IPS DF 19.7 (cell line): ENCODE measurements around the gene RIPPLY1.
"Not testable (repeated sequence)": the region's sequence is repeated elsewhere in the genome, so short reads cannot be mapped to it uniquely, and the experiment has no call there.

ENCODE experiments used
- DNase-seq: peaks from one replicate; pipeline ENCODE4 v3.0.0-alpha.2; 2013; ENCODE audit warnings: low read depth, low spot score

Gene RIPPLY1

DNA sequence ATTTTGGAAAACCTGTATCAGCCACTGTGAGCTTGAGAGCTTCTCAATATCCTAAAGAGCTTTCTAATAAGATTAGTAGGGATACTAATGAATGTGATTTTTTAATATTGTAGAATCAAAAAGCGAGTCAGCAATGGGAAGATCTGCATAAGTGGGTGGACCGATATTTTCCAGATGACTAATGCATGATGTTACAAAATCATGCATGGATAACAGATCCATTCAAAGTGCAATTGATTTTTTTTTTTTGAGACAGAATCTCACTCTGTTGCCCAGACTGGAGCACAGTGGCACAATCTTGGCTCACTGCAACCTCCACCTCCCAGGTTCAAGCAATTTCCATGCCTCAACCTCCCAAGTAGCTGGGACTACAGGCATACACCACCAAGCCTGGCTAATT is 9.7 kb upstream of the RIPPLY1 start:
- DNase-seq, result no peak

DNA sequence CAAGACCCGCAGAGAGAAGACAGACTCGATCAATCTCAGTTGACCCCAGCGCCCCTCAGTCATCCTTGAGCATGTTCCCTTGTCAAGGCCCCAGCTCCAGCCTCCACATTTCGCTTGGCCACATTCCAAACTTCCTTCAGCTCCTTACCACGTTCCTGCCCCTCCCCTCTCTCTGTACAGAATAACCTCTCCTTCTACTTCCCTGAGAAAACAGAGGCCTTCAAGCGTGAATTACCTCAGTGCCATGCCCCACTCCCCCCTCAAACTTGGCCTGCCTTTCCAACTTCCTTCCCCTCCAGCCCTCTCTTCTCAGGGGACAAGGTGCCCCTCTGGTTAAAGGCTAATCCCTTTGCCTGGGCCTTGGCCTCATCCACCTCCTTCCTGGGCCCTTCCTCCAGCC is 3.2 kb upstream of the RIPPLY1 start:
- no peak for DNase-seq

DNA sequence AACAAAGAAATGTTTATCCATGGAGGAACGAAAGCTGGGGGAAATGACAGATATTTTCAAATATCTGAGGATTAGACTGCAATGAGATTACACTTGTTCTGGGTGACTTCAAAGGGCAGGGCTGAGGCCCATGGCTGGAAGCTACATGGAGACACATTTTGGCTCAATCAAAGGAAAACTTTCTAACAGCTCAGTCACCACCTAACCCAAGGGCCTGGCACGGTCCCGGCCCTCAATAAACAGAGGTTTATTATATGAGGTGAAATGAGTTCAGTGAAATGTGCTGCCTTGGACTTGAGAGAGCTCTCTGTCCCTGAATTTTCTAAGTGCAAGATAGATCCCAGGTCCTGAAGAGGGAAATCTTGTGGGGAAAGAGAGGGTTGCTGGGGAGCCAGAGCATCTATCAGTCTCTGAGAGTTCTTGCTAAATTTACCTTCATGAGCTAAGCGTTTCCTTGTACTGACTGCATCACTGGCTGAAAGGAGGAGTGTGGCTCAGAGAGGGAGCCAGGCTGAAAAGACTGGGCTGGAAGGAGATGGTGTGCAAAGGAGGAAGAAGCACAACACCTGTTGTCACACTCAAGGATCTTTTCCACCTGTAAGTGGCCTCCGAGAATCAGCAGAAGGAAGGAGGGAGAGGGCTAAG is 2.0 kb upstream of the RIPPLY1 start:
- no peak for DNase-seq

DNA sequence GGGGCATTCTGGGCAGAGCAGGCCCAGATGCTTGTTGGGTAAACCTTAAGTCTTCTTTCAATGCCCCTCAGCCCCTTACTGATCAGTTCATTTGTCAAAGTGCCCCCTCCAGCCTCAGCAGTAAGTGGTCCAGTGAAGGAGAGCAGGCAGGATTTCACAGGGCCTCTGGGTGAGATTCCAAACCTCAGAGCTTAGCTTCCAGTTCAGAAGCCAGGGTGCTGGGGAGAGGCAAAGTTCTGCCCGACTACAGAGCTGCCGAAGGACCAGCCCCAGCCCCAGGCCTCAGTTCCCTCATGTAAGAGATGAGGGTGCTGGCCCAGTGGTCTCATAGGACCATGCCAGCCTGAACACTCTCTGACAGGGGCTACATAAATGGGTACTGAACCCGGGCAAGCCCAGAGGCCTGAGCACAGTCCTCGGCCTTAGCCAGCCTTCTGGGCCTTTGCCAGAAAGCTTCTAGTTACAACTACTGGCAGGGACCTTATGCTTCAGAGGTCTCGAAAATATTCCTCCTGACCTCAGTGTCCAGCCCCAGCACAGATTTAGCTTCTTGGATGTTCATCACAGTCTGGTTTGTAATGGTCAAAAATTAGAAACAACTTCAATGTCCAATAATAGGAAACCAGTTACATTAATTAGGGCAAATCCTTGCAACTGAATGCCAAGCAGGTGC is 851 bp upstream of the RIPPLY1 start:
- no peak for DNase-seq

DNA sequence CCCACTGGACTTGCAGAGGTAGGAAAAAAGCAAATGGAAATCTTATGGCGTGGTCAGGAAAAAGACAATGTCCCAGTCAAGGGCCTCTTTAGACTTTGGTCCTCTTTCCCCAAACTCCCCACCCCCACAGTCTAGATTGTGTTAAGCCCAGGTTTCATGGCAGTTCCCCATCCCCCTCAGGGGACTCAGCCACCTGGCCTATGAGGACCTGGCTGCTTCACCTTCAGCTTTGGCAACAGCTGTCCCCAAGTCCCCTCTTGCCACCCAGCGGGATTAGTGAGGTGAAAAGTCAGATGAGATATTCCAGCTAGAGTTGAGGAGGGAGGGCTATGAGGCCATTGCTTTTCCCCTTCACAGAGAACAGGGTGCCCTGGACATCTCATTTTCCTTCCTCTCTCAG is 457 bp downstream of the RIPPLY1 start:
- no peak for DNase-seq

DNA sequence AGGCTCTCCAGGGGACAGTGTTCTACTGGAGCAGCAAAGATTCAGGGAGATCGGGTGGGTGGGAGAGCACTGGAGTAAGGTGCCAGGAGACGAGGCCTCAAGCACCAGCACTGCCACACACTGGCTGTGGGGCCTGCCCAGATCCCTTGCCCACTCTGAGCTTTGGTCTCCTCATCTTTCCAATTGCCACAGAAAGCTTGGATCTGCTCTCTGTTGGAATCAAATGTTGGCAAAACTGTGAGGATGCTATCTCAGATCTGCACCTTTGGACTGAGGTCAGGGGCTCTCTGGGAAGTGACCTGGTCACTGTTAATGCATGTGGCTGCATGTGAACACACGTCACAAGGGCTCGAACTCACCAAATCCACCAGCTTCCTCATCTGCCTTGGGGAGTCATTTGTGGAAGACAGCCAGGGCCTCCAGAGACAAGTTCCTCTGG is 1.3 kb downstream of the RIPPLY1 start:
- no peak for DNase-seq

DNA sequence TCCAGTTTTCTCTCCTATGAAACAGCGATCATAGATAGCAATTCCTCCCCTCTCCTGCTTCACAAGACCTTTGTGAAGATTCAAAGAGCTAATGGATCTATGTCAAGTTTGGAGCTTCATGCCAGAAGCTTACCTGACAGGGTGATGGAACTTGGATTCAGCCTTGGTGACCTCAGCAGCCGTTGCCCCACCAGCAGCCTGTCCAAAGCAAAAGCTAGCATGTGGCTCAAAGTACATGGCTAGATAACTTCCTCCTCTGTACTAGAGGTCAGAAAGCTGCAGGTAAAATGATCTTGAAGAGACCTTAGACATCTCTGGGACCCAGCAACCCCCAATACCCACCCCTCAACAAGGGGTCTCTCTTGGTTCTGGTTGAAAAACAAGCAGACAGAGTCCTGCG is 1.8 kb downstream of the RIPPLY1 start:
- no peak for DNase-seq

DNA sequence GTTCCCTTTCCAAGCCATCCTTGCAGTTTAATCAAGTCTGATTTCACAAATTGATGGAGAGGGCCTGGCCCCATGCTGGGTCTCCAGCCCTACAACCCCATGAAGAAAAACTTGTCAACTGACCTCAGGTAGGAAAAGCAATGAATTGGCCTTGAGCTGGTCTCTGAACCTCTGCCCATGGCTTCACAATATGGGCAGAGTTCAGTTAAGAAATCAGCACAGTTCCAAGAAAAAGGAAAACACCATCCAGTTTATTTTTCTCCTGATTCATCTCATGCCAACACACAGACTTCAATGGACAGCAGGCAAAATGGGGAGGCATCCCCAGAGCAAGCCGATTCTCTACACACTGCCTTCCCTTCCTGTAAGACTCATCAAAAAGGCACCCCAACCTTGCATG is 3.3 kb downstream of the RIPPLY1 start:
- DNase-seq, result no peak

DNA sequence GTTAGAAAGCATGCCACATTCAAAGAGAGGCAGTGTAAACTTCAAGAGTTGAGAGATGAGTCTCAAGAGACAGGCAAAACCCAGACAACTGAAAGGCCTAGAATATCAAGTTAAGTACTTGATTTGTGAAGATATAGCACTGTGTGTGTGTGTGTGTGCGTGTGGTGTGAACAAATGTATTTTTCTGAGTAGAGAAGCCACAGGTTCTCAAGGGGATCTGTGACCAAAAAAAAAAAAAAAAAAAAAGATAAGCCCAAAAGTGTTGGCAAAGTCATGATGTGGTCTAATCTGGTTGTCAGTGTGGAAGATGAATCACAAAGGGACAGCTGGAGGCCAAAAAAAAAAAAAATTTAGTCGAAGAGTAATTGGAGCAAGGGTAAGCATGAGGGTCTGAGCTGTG is 3.9 kb downstream of the RIPPLY1 start:
- no peak for DNase-seq

DNA sequence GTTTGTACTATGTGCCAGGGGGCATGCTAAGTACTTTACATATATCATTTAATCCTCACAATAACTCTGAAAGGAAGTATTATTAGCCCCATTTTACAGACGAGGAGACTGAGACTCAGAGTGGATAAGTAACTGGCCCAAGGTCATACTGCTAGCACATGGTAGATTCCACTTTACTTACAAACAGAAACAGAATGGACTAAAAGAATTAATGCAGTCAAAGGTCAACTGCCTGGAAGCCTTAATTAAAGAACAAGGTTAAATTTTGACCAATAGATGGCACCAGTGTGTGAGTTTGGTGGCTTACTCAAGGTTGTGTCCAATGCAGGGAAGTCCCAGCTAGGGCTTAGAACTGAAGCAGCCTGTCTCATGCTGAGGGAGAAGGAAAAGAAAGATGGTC is 4.7 kb downstream of the RIPPLY1 start:
- DNase-seq, result peak; percentile 7

DNA sequence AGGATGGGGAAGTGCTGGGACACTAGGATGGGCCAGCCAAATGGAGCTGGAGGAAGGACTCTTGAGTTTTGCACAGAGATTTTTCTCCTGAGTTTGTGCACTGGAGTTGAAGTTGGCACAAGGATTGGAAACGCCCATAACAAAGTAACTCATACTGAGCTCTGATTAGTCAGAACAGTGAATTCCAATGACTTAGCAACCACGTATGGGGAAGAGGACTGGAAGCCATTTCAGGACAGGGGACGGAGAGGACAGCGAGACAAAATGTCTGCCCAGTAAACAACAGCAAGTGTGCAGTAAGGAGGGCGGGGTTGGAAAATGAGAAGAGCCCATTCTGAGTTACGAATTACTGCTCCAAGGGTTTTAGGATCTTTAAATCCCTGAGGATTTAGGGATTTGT is 5.9 kb downstream of the RIPPLY1 start:
- no peak for DNase-seq

DNA sequence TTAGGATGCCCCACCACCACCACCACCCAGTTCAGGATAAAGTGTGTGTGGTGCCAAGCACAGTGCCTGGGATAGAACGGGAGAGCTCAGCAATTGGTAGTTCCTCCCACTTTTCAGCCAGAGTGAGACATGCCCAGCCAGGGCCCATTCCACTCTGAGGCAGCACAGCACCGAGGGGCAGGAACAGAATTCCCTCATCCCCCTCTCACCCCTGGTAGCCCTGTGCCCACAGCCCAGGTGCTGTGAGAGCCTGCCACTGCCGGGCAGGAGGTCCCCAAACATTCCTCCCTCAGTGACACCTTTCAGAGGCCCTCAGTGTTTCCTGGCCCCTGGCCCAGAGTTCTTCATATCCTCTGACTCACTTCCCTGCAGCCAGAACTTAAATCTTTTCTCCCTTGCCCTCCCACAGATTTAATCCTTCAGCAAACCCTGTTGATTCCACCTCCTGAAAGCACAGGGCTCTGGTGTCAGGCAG is 8.1 kb downstream of the RIPPLY1 start:
- DNase-seq, result no peak

DNA sequence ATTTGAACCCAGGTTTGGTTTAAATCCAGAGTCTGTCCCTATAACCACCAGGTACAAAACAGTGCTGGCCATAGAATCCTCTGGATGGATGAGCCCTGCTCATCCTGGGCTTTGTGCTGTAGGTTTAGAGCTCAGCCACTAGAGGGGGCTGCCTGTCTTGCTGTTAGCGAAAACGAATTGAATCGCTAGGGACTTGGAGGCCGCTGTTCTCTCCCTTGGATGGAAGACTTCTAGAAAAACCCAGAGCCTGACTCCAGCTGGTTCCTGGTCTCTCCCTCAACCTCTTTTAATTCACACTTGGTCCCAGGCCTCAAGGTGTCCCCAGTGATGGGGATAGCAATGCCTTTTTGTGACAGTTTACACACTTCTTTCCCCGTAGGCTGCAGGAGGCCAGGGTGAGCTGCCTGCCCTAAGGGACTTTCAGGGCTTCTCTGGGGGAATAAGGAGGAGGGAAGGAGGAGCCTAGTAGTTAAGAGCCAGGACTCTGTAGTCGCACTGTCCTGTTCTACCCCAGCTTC is 8.7 kb downstream of the RIPPLY1 start:
- DNase-seq, result peak; percentile 28

DNA sequence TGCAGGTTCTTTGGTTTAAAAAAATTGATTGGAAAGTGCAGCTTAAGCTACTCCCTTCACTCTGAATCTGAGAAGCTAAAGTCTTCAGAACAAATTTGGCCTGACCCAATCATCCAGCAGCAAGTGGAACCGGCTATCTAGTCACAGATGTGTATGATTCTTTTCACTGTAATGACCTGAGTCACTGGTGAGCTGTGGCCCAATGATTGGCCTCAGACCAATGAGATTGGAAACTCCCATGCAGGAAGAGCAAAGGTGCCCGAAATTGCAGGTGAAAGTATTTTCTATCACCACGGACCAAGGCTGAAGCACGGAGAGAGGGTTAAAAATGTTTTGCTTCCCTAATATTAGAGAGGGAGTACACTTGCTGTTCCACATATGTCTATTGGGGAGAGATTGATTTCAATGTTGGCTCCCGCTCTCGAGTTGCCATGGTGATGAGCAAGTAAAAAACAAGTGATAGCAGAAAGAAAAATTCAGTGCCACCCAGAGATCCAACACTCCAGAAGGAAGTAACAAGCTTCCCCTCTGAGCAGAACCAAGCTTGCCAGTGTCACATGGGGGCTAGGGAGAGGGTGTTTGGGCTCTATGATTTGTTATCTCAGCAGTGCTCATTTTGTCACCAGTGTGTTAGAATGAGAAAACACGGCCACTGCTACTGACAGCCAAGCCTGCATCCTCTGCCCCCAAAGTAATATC is 11.2 kb downstream of the RIPPLY1 start:
- no peak for DNase-seq

DNA sequence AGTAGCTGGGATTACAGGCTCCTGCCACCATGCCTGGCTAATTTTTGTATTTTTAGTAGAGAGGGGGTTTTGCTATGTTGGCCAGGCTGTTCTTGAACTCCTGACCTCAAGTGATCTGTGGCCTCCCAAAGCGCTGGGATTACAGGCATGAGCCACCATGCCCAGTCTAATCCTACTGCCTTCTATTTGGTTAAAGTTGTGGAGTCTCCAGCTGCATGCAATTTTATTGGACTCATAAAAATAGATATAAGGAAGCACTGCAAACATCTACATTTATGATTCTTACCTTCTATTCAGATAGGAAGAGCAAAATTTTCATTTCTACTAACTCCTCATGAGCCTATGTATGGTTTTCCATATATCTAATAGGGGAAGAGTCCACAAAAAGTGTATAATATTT is 13.7 kb downstream of the RIPPLY1 start:
- DNase-seq, result no peak

DNA sequence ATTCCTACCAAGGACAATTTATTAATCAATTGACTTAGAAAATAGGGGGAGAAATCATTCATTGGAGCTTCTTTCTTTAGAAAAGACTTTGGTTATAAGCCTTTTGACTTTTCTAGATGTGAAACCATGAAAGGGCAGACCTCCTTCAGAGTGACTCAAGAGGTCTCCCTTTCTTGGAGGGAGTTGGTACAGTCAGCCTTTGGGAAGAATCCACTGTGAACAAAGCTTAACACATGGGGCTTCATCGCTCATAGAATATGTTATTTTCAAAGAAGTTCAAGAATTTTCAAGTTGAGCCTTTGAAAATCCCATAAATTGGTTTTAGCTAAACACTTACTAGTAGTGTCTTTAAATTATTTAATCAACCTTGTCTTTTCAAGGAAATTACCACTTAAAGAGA is 28.0 kb downstream of the RIPPLY1 start:
- DNase-seq, result no peak

DNA sequence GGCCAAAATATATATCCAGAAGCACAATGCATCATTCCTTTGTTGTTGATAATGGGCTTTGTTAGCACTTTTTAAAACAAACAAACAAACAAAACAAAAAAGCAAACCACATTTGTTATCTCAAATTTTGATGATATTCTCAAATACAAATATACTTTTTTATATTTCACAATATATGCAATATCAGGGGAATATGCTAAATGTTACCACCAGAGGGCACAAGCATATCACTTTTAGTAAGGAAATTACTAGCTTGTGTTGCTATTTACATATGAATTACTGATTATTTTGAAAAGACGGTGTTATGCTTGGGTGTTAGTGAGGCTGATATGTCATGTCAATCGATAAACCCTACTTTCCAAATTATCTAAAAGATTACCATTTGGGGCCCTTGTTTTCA is 29.1 kb downstream of the RIPPLY1 start:
- no peak for DNase-seq

DNA sequence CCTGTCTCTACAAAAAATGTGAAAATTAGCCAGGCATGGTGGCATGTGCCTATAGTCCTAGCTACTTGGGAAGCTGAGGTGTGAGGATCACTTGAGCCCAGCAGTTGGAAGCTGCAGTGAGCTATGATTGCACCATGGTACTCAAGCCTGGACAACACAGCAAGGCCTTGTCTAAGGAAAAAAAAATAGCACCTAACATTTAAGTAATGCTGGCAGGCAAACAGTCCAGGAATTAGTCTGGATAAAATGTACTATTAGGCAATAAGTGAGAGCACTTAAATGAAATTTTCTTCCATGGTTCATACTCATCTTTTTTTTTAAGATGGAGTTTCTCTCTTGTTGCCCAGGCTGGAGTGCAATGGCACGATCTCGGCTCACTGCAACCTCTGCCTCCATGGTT is 30.3 kb downstream of the RIPPLY1 start:
- not testable (repeated sequence) for DNase-seq

DNA sequence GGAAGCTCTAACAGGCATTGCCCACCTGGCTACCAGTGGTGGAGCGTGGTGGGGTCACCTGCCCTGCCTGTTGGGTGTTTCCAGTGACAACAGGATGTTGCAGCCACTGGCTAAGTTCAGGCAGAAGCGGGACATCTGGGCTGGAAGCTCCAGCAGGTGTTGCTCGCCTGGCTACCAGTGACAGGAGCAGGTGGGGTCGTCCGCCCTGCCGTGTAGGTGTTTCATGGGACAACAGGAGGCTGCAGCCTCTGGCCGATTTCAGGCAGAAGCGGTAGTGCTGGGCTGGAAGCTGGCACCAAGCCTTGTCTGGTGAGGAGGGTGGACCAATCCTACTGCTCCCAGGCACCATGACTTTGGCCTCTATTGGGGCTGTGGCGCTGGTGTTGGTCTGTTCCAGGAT is 39.4 kb downstream of the RIPPLY1 start:
- no peak for DNase-seq

DNA sequence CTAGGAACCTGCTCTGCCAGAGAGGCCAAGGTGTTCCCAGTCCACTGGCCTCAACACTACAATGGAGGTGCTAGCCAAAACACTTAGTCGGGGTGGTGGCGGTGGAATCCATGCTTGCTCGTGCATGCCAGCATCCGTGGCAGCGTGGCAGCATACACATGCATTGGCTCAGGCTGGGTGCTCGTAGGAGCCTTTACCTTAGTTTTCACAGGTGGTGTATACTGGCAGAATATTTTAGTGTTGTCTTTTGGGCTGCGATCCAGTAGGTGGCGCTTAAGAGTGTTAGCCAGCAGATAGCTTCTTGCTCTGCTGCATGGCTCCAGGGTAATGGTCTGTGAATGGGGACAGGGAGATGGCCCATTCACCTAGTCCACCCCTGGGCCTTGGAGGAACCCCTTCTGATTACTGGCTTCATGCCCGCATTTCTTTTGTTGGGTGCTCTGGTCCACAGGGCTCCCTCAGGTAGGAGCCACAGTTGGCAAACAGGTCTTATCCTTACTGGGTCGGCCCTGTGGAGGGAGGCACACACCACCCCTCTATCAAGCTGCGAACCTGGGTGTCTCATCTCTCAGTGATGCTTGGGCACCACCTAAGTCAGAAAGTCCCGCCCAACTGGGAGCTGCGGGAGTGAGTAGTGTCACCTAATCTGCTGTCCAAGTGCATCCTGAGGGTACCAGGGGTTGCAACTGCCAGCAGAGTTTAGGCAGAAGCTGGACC is 40.0 kb downstream of the RIPPLY1 start:
- DNase-seq, result peak; percentile 7
